ENCODE measurements around the gene PLBD2.
A peak's percentile ranks its signal among the peaks of the same experiment; 100 is the strongest.

PLBD2 gene

DNA sequence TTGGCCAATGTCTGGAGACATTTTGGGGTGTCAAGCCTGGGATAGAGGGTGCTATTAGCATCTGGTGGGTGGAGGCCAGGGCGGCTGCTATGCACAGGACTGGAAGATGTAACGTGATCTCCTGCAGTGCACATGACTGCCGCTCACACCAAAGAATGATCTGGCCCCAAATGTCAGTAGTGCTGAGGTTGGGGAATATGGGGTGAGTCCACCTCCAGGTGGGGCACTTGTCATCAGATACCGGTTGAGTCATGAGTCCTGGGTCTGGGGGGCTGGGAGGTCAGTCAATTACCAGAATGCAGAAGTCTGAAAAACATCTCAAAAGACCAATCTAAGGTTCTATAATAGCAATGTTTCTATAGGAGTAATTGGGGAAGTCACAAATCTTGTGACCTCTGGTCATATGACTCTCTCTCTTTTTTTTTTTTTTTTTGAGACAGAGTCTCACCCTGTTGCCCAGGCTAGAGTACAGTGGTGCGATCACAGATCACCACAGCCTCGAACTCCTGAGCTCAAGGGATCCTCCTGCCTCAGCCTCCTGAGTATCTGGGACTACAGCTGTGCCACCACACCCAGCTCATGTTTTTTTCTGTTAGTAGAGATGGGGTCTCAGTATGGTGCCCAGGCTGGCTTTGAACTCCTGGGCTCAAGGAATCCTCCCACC, 57.8 kb downstream of the PLBD2 start:
- no peaks in the 10 kb centered on the region for H3K36me3 ChIP-seq (ENCODE audit: control insufficient read depth, low read depth, low read length)
- H3K9me3 ChIP-seq (ENCODE audit: control insufficient read depth, low read depth, low read length), result no peaks in the 10 kb centered on the region
- no peak overlapping the region for H3K9ac ChIP-seq (ENCODE audit: low read length)
- H3K4me3 ChIP-seq (ENCODE audit: low read length), result no peak overlapping the region
- H3K4me1 ChIP-seq (ENCODE audit: control insufficient read depth, low read depth, low read length), result no peaks in the 10 kb centered on the region
- H3K27me3 ChIP-seq (ENCODE audit: control insufficient read depth, insufficient read depth, low read length), result no peaks in the 10 kb centered on the region
- no peak overlapping the region for H3K27ac ChIP-seq (ENCODE audit: low read length)

DNA sequence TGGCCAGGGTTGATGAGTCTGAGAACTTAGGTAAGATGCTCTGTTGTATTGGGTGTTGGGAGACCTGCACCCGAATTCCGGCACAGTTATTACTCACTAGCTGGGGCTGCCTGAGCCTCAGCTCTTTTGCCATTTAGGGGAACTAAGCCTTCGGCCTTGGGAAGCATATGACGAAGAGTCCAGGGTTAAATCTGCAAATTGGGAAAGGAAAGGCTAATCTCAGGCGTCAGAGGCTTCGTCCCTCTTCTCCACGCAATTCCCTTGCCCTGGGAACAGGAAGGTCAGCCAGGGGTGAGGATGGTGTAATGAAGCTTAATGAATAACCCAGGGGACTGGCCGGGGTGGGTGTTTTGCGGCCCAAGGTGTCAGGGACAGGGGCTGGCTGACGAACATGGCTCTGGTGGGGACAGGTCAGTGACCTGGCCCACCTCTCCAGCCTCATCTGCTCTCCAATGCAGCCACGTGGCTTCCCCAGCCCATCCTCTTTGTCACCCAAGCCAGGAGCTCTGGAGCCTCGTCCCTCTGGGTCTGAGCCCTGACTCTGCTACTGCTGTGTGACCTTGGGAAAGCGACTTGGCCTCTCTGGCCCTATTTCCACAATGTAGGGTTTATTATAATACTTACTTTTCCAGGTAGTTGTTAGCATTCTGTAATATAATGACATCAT, 60.0 kb downstream of the PLBD2 start:
- Histone ChIP-seq H3K4me3 (ENCODE audit: low read length) (no peak overlapping the region), H3K4me1 (ENCODE audit: control insufficient read depth, low read depth, low read length) (no peaks in the 10 kb centered on the region), H3K27me3 (ENCODE audit: control insufficient read depth, insufficient read depth, low read length) (no peaks in the 10 kb centered on the region), H3K27ac (ENCODE audit: low read length) (no peak overlapping the region), H3K9me3 (ENCODE audit: control insufficient read depth, low read depth, low read length) (no peaks in the 10 kb centered on the region), H3K9ac (ENCODE audit: low read length) (no peak overlapping the region), H3K36me3 (ENCODE audit: control insufficient read depth, low read depth, low read length) (no peaks in the 10 kb centered on the region)

DNA sequence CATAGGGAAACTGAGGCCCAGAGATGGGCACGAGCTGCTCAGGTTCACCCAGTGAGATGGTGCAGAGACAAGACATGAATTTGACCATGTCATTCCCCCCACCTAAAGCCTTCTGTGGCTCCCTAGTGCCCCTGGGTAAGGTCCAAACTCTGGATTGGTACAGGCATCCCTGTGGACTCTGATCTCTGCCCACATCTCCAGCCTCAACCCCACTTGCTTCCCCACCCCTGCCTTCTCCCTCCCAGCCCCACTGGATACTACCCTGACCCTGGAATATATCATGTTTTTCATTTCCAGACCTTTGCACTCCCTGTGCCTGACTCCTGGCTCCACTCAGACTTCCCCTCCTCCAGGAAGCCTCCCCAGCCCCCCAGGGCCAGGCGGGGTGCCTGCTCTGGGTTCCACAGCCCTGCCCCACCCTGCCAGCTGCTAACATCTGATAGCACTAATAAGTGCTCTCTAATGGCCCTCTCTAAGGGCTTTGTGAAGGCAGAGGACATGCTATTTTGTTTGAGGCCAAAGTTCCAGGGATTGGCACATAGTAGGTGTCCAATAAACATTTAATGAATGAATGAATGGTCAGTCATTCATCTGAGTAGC, 62.7 kb downstream of the PLBD2 start:
- Histone ChIP-seq H3K4me3 (ENCODE audit: low read length) (no peak overlapping the region), H3K36me3 (ENCODE audit: control insufficient read depth, low read depth, low read length) (no peaks in the 10 kb centered on the region), H3K9me3 (ENCODE audit: control insufficient read depth, low read depth, low read length) (no peaks in the 10 kb centered on the region), H3K27me3 (ENCODE audit: control insufficient read depth, insufficient read depth, low read length) (no peaks in the 10 kb centered on the region), H3K9ac (ENCODE audit: low read length) (no peak overlapping the region), H3K27ac (ENCODE audit: low read length) (no peak overlapping the region), H3K4me1 (ENCODE audit: control insufficient read depth, low read depth, low read length) (peaks cover 5% of the 10 kb centered on the region)

DNA sequence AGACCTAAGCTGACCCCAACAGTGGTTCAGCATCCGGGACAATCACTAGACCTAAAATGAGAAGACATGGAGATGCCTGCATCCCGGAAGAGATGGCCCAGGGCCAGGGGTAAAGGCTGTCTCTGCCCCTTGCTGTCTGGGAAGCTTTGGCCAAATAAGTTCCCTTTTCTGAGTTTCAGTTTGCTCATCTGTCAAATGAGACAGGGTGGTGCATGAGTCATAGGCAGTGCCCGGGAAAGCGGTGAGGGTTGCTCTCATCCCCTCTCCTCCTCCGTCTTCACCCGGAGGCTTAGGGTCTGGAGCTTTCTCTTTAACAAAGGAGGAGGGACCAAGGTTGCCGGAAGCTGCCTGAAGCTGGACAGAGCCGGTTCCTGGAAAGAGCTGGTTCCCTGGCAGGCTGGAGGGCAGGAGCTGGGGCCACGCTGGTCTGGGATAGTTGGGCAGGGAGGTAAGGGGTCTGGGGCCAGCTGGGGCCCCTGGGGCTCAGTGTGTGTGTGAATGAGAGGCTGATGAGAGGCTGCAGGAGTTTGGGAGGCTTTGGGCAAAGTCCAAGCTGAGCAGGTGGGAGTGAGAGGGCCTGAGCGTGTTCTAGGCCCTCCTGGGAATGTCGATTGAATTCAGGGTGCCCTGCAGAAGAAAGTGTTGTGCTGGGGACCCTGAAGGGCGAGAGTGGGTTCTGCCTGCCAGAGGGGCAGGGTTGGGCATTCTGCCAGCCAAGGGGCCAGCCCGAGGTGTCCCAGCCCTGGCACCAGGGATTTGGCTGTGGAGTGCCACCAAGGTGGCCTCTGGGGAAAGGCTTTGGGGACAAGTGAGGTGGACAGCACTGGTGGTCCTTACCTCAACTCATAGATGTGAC, 63.9 kb downstream of the PLBD2 start, which contains the start of gene SDSL:
Gene SDSL (plus strand): TSS at position 351 of the 856 bp plus-strand sequence. CDS start 5,603 bp downstream, outside the sequence.
- H3K4me3 ChIP-seq (ENCODE audit: low read length), result no peak within 1 kb of the TSS
- H3K27ac ChIP-seq (ENCODE audit: low read length), result no peak within 1 kb of the TSS
- peaks cover 7% of the 10 kb centered on the region for H3K4me1 ChIP-seq (ENCODE audit: control insufficient read depth, low read depth, low read length)
- no peak within 1 kb of the TSS for H3K9ac ChIP-seq (ENCODE audit: low read length)
- no peaks in the 10 kb centered on the region for H3K9me3 ChIP-seq (ENCODE audit: control insufficient read depth, low read depth, low read length)
- H3K36me3 ChIP-seq (ENCODE audit: control insufficient read depth, low read depth, low read length), result no peaks in the 10 kb centered on the region
- no peaks in the 10 kb centered on the region for H3K27me3 ChIP-seq (ENCODE audit: control insufficient read depth, insufficient read depth, low read length)

DNA sequence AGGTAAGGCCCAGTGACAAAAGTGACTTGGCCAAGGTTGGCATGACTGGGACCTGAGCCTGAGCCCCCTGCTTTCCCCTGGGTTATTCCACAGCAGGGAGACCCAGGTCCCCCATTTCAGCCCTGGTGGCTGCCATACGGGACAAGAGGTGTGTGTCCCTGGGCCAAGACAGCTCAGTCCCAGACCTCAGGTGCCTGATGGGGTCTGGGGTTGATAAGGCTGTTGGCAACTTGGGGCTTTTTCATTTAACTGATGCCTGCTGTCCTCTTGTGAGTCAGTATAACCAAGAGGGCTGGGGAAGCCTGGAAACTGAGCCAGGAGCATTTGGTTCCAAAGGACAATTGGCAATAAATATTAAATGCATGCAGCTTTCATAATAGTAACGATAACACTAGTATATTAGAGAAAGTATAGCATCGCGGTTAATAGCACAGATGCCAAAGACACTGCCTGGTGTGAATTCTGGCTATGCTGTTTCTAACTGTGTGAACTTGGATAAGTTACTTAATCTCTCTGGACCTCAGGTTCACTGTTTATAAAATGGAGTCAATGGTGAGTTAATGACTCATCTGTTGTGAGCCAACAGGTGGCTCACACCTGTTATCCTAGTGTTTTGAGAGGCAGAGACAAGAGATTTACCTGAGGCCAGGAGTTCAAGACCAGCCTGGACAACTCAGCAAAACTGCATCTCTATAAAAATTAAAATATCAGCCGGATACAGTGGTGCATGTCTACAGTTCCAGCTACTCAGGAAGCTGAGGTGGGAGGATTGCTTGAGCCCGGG, 64.7 kb downstream of the PLBD2 start:
- Histone ChIP-seq H3K9me3 (ENCODE audit: control insufficient read depth, low read depth, low read length) (no peaks in the 10 kb centered on the region), H3K27ac (ENCODE audit: low read length) (no peak overlapping the region), H3K9ac (ENCODE audit: low read length) (no peak overlapping the region), H3K4me1 (ENCODE audit: control insufficient read depth, low read depth, low read length) (peaks cover 7% of the 10 kb centered on the region), H3K36me3 (ENCODE audit: control insufficient read depth, low read depth, low read length) (no peaks in the 10 kb centered on the region), H3K27me3 (ENCODE audit: control insufficient read depth, insufficient read depth, low read length) (no peaks in the 10 kb centered on the region), H3K4me3 (ENCODE audit: low read length) (no peak overlapping the region)

DNA sequence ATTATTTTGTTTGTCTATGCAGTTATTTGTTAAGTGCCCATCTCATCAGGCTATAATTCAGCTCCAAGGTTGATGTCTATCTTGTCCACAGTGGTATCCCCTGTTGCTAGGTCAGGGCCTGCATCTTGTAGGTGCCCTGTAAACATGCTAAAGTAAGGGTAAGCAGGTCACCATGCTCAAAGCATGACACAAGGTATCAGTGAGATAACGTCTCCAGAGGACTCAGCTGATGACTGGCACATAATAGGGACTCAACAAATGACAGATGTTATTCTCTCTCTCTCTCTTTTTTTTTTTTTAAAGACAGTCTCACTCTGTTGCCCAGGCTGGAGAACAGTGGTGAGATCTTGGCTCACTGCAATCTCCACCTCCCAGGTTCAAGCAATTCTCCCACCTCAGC, 66.1 kb downstream of the PLBD2 start:
- Histone ChIP-seq H3K36me3 (ENCODE audit: control insufficient read depth, low read depth, low read length) (no peaks in the 10 kb centered on the region), H3K27me3 (ENCODE audit: control insufficient read depth, insufficient read depth, low read length) (no peaks in the 10 kb centered on the region), H3K27ac (ENCODE audit: low read length) (no peak overlapping the region), H3K9ac (ENCODE audit: low read length) (no peak overlapping the region), H3K9me3 (ENCODE audit: control insufficient read depth, low read depth, low read length) (no peaks in the 10 kb centered on the region), H3K4me3 (ENCODE audit: low read length) (no peak overlapping the region), H3K4me1 (ENCODE audit: control insufficient read depth, low read depth, low read length) (peaks cover 7% of the 10 kb centered on the region)

DNA sequence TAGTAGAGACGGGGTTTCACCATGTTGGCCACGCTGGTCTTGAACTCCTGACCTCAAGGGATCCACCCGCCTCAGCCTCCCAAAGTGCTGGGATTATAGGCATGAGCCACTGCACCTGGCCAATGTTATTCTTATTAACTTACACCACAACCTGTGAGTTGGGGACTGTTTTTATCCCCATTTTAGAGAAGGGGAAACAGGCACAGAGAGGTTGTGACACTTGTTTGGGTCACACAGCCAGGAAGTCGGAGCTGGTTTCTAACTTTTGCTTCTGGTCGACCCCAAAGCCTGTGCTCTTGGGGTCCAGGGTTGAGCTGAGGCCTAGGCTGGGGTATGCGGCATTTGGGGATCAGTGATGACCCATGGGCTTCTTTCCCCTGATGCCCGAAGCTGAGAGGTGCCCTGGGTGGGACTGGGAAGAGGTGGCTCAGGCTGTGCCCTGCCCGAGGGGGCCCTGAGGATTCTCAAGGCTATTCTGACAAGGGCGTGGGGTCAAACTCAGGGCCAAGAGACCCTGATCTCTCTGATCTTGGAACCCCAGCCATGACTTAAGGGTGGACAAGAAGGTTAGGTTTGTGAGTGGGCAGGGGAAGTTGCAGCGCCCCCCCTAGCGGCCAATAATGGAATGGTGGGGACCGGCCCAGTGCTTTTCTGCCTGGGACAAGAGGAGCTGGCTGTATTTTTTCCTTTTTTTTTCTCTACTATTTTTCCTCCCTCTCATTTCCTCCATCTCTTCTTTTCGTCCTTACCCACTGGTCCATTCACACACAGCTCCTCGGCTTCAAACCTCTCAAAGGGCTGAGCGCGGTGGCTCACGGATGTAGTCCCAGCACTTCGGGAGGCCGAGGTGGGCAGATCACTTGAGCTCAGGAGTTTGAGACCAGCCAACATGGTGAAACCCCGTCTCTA, 66.8 kb downstream of the PLBD2 start:
- Histone ChIP-seq H3K36me3 (ENCODE audit: control insufficient read depth, low read depth, low read length) (no peaks in the 10 kb centered on the region), H3K9me3 (ENCODE audit: control insufficient read depth, low read depth, low read length) (no peaks in the 10 kb centered on the region), H3K4me3 (ENCODE audit: low read length) (peak overlapping the region; percentile 35), H3K27me3 (ENCODE audit: control insufficient read depth, insufficient read depth, low read length) (no peaks in the 10 kb centered on the region), H3K9ac (ENCODE audit: low read length) (peak overlapping the region; percentile 30), H3K27ac (ENCODE audit: low read length) (peak overlapping the region; percentile 49), H3K4me1 (ENCODE audit: control insufficient read depth, low read depth, low read length) (peaks cover 7% of the 10 kb centered on the region)

DNA sequence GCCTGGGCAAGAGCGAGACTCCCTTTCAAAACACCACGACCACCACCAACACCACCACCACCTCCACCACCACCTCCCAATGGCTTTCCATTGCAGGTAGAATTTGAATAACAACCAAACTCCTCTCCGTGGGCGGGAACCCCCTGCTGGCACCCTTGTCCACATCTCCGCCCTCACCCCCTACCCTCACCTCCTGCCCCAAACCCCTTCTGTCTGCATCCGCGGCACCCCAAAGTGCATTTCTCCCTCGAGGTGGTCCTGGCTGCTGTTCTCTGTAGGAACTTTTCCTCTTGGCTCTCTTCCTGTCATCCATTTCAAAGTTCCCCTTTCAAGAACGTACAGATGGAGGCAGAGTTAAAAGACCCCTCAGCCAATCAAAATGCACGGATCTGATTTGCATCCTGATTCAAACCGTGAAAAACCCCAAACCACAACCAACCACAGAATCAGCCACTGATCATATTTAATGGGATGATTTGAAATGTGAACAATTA, 67.6 kb downstream of the PLBD2 start:
- peak overlapping the region; percentile 30 for H3K9ac ChIP-seq (ENCODE audit: low read length)
- H3K4me1 ChIP-seq (ENCODE audit: control insufficient read depth, low read depth, low read length), result peaks cover 7% of the 10 kb centered on the region
- peak overlapping the region; percentile 35 for H3K4me3 ChIP-seq (ENCODE audit: low read length)
- H3K27ac ChIP-seq (ENCODE audit: low read length), result no peak overlapping the region
- H3K36me3 ChIP-seq (ENCODE audit: control insufficient read depth, low read depth, low read length), result no peaks in the 10 kb centered on the region
- H3K9me3 ChIP-seq (ENCODE audit: control insufficient read depth, low read depth, low read length), result no peaks in the 10 kb centered on the region
- H3K27me3 ChIP-seq (ENCODE audit: control insufficient read depth, insufficient read depth, low read length), result no peaks in the 10 kb centered on the region

DNA sequence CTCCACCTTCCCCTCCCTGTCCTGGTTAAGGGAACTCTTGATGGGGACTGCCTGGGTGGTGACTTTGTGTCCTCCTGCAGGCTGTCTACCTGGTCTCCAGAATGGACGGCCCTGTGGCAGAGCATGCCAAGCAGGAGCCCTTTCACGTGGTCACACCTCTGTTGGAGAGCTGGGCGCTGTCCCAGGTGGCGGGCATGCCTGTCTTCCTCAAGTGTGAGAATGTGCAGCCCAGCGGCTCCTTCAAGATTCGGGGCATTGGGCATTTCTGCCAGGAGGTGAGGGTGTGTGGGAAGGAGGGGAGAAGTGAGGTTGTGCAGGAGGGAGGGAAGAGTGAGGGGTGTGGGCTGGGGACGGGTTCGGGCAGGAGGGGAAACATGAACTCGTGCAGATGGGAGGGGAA, 69.5 kb downstream of the PLBD2 start:
- Histone ChIP-seq H3K27me3 (ENCODE audit: control insufficient read depth, insufficient read depth, low read length) (no peaks in the 10 kb centered on the region), H3K9me3 (ENCODE audit: control insufficient read depth, low read depth, low read length) (no peaks in the 10 kb centered on the region), H3K36me3 (ENCODE audit: control insufficient read depth, low read depth, low read length) (no peaks in the 10 kb centered on the region), H3K4me1 (ENCODE audit: control insufficient read depth, low read depth, low read length) (peaks cover 7% of the 10 kb centered on the region), H3K4me3 (ENCODE audit: low read length) (no peak overlapping the region), H3K9ac (ENCODE audit: low read length) (no peak overlapping the region), H3K27ac (ENCODE audit: low read length) (no peak overlapping the region)

DNA sequence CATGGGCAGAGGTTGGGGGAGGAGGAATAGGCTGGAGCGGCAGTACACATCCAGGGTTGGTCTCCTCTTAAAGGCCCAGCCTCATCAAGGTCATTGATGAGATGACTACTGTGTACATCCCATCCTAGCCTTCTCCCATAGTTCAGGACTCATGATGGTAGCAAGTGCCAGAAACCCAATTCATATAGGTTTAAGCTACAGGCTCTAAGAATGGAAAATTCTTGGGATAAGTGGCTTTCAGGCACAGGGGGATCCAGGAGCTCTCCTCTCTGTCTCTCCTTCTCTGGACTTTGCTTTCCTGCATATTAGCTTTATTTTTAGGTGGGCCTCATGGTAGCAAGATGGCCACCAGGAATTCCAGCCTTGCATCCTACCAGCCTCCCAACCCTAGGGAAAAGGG, 70.1 kb downstream of the PLBD2 start:
- H3K9me3 ChIP-seq (ENCODE audit: control insufficient read depth, low read depth, low read length), result no peaks in the 10 kb centered on the region
- H3K9ac ChIP-seq (ENCODE audit: low read length), result no peak overlapping the region
- H3K27me3 ChIP-seq (ENCODE audit: control insufficient read depth, insufficient read depth, low read length), result no peaks in the 10 kb centered on the region
- no peaks in the 10 kb centered on the region for H3K36me3 ChIP-seq (ENCODE audit: control insufficient read depth, low read depth, low read length)
- no peak overlapping the region for H3K4me3 ChIP-seq (ENCODE audit: low read length)
- H3K27ac ChIP-seq (ENCODE audit: low read length), result no peak overlapping the region
- peaks cover 7% of the 10 kb centered on the region for H3K4me1 ChIP-seq (ENCODE audit: control insufficient read depth, low read depth, low read length)
